K562 (cell line): ENCODE results near the gene ENG. TPM values are rescaled to one million over a fixed set of nuclear protein-coding genes. Genes with fewer than 3 reads are reported as not detected.

Source experiments
- ATAC-seq: fragments of 200-7000 bp; cut with Tn5 transposase; 3 replicates; pipeline ENCODE4 v1.9.1; 2020; ENCODE audit warnings: moderate library complexity
- BruUV-seq: library from RNA; stranded (reverse); fragments of 400-500 nt; replicated peaks from 2 replicates; lab custom pipeline; 2021; lab: Mats Ljungman, UMichigan
- CTCF ChIA-PET: fragments of 300-600 bp; formaldehyde crosslinking; extraction: SDS; loops from one replicate; lab custom pipeline; 2021; ENCODE audit warnings: low intra/inter-chr PET ratio; lab: Yijun Ruan, JAX
- POLR2A ChIA-PET: fragments of 300-600, 350-650 bp; sonication (Branson Sonifier 250); formaldehyde crosslinking; extraction: SDS; loops from one replicate; lab custom pipeline; 2021; ENCODE audit warnings: antibody characterized with exemption, inconsistent platforms; lab: Yijun Ruan, JAX
- DNase-seq, 4 experiments: peaks; one replicate each; pipeline versions ENCODE4 v3.0.0 to v3.0.0-alpha.2; 2011 to 2018; ENCODE audit warnings: low spot score in 3 of 4, mixed read lengths in 3 of 4; ENCODE audit errors: extremely low read depth in 1 of 4
- FAIRE-seq: peaks from 2 replicates; lab custom pipeline; 2011; peaks lifted over from hg19 to GRCh38; lab: Jason Lieb, UNC
- H2AFZ ChIP-seq: 2 replicates; pipeline ENCODE4 v1.6.0; 2011; ENCODE audit warnings: low read depth, low read length, control low read depth, inconsistent platforms
- H3K27ac ChIP-seq: fragments of 200-600 bp; 3 replicates; pipeline ENCODE4 v1.8.0; 2011; ENCODE audit warnings: low read depth, mild to moderate bottlenecking, control low read depth, inconsistent platforms, low read length, moderate library complexity, mixed read lengths; ENCODE audit errors: extremely low read depth
- H3K27me3 ChIP-seq, 2 experiments: fragments of 300-600 bp in 1 of 2; 2 replicates in 1 of 2; 3 replicates in 1 of 2; pipeline versions ENCODE4 v1.6.0 to v1.8.0; 2011; ENCODE audit warnings: inconsistent platforms in 2 of 2, low read length in 2 of 2, mild to moderate bottlenecking in 1 of 2, mixed read lengths in 1 of 2, moderate library complexity in 1 of 2; ENCODE audit not compliant: control insufficient read depth in 2 of 2, insufficient read depth in 2 of 2
- H3K36me3 ChIP-seq: fragments of 300-600 bp; 3 replicates; pipeline ENCODE4 v1.8.0; 2011; ENCODE audit warnings: mild to moderate bottlenecking, low read length, inconsistent platforms; ENCODE audit not compliant: control insufficient read depth, insufficient read depth
- H3K4me1 ChIP-seq, 2 experiments: fragments of 200-600 bp in 1 of 2; replicated peaks in 1 of 2; 2 replicates in 1 of 2; 3 replicates in 1 of 2; pipeline versions ENCODE4 v1.5.1 to v1.8.0; 2011; ENCODE audit warnings: inconsistent platforms in 2 of 2, low read length in 2 of 2, mild to moderate bottlenecking in 1 of 2, mixed read lengths in 1 of 2, moderate library complexity in 1 of 2; ENCODE audit not compliant: control insufficient read depth in 2 of 2, insufficient read depth in 2 of 2
- H3K4me2 ChIP-seq: 2 replicates; pipeline ENCODE4 v1.6.1; 2011; ENCODE audit warnings: low read length, control low read depth, inconsistent platforms, mixed read lengths; ENCODE audit not compliant: insufficient read depth
- H3K4me3 ChIP-seq: fragments of 200-600 bp; sonication (generic), shearing (Covaris generic); 2 replicates; pipeline ENCODE4 v1.5.1; 2016; ENCODE audit warnings: control low read depth, inconsistent platforms
- H3K79me2 ChIP-seq: fragments of 200-600 bp; 3 replicates; pipeline ENCODE4 v1.8.0; 2011; ENCODE audit warnings: low read length, inconsistent platforms; ENCODE audit not compliant: control insufficient read depth, insufficient read depth
- H3K9ac ChIP-seq, 2 experiments: 2 replicates each; pipeline versions ENCODE4 v1.6.0 to v1.6.1; 2011; ENCODE audit warnings: low read depth in 2 of 2, low read length in 2 of 2, control low read depth in 1 of 2, inconsistent platforms in 1 of 2, mild to moderate bottlenecking in 1 of 2, mixed read lengths in 1 of 2; ENCODE audit not compliant: insufficient read depth in 1 of 2
- H3K9me1 ChIP-seq: one replicate; pipeline ENCODE4 v1.6.0; 2011; ENCODE audit warnings: inconsistent platforms, mild to moderate bottlenecking, low read length, moderate library complexity; ENCODE audit not compliant: control insufficient read depth, insufficient read depth
- H3K9me3 ChIP-seq: replicated peaks from 2 replicates; pipeline ENCODE4 v1.5.1; 2011; ENCODE audit warnings: low read depth, low read length, inconsistent platforms; ENCODE audit not compliant: control insufficient read depth, insufficient read depth
- H4K20me1 ChIP-seq: replicated peaks from 2 replicates; pipeline ENCODE4 v1.6.1; 2011; ENCODE audit warnings: low read length, inconsistent platforms, mixed read lengths; ENCODE audit not compliant: control insufficient read depth, insufficient read depth
- AFF4 ChIP-seq: sonication (generic); formaldehyde crosslinking; IDR thresholded peaks from 2 replicates; pipeline ENCODE4 v1.8.0; 2023; ENCODE audit warnings: mild to moderate bottlenecking, missing genetic modification reagents
- ASH1L ChIP-seq: fragments of 450-650 bp; IDR thresholded peaks from 2 replicates; pipeline ENCODE4 v1.6.1; 2018; ENCODE audit warnings: borderline replicate concordance, mild to moderate bottlenecking, low read depth; ENCODE audit not compliant: partially characterized antibody
- ERF ChIP-seq: fragments of 450-650 bp; formaldehyde crosslinking; IDR thresholded peaks from 2 replicates; pipeline ENCODE4 v1.4.0; 2020; ENCODE audit warnings: mild to moderate bottlenecking, mixed read lengths
- HDAC3 ChIP-seq: fragments of 450-650 bp; IDR thresholded peaks from 2 replicates; pipeline ENCODE4 v1.6.1; 2018; ENCODE audit warnings: borderline replicate concordance, mild to moderate bottlenecking, moderate library complexity; ENCODE audit not compliant: partially characterized antibody
- MNT ChIP-seq, 2 experiments: fragments of 450-650 bp; conservative IDR thresholded peaks; 2 replicates each; pipeline ENCODE4 v1.6.1; 2017; ENCODE audit warnings: mild to moderate bottlenecking in 2 of 2, moderate library complexity in 2 of 2
- NCOA4 ChIP-seq: fragments of 450-650 bp; IDR thresholded peaks from 2 replicates; pipeline ENCODE4 v1.6.1; 2018; ENCODE audit warnings: mild to moderate bottlenecking; ENCODE audit not compliant: partially characterized antibody
- NFE2 ChIP-seq: IDR thresholded peaks from 2 replicates; pipeline ENCODE4 v1.6.1; 2014; ENCODE audit warnings: antibody characterized with exemption, low read depth
- NR2F6 ChIP-seq: fragments of 450-650 bp; formaldehyde crosslinking; IDR thresholded peaks from 2 replicates; pipeline ENCODE4 v1.4.0; 2020; ENCODE audit warnings: mild to moderate bottlenecking
- ZBTB11 ChIP-seq, 3 experiments: fragments of 200-800 bp in 1 of 3; fragments of 250-450 bp in 1 of 3; fragments of 450-650 bp in 1 of 3; sonication (Bioruptor Pico) in 1 of 3; sonication (Bioruptor generic) in 1 of 3; formaldehyde crosslinking in 1 of 3; IDR thresholded peaks; 2 replicates each; pipeline versions ENCODE4 v1.6.1 to v1.8.0; 2016 to 2022; ENCODE audit warnings: mild to moderate bottlenecking in 2 of 3, missing genetic modification characterization in 2 of 3, missing compliant biosample characterization in 1 of 3, moderate library complexity in 1 of 3
- ZFPM2 ChIP-seq: fragments of 250-450 bp; sonication (Bioruptor Pico); IDR thresholded peaks from 2 replicates; pipeline ENCODE4 v1.5.1; 2022; ENCODE audit warnings: mild to moderate bottlenecking
- ZNF121 ChIP-seq: sonication (generic); formaldehyde crosslinking; conservative IDR thresholded peaks from 2 replicates; pipeline ENCODE4 v1.8.0; 2022; ENCODE audit warnings: missing genetic modification reagents
- ZNF140 ChIP-seq: fragments of 250-450 bp; sonication (Bioruptor Pico); IDR thresholded peaks from 2 replicates; pipeline ENCODE4 v1.8.0; 2021; ENCODE audit warnings: moderate library complexity, mild to moderate bottlenecking, inconsistent platforms
- ZNF57 ChIP-seq: fragments of 450-650 bp; formaldehyde crosslinking; IDR thresholded peaks from 2 replicates; pipeline ENCODE4 v1.4.0; 2020; ENCODE audit warnings: mild to moderate bottlenecking, moderate library complexity
- WGBS: fragments of 100-300 bp; shearing (Covaris generic); methylation state at CpG from one replicate; pipeline ENCODE4 v1.1.6; 2016; ENCODE audit warnings: low coverage, mixed read lengths; ENCODE audit not compliant: insufficient coverage; ENCODE audit errors: missing lambda C conversion rate; 5-methylcytosine and 5-hydroxymethylcytosine counted together
- in situ Hi-C: fragments of 300-500 bp; cut with MboI; formaldehyde crosslinking; loops from 4 replicates; pipeline ENCODE4 v1.15.0; 2018; ENCODE audit warnings: inconsistent platforms, mixed read lengths
- intact Hi-C: fragments of 100-400 bp; cut with micrococcal nuclease; formaldehyde crosslinking; loops from 2 replicates; pipeline ENCODE4 v1.14.2; 2022
- polyA plus RNA-seq, 8 experiments: library from polyadenylated mRNA; depleted of rRNA in 4 of 8; stranded (reverse) in 5 of 8; unstranded in 3 of 8; fragments of >200 nt; fragmentation: Nextera tagmentation in 2 of 8; fragmentation: Illumina TruSeq in 1 of 8; extraction: Ambion mirVana in 2 of 8; extraction: Trizol in 1 of 8; gene quantifications; 2 replicates each; pipeline versions ENCODE4 v1.2.1 to v1.2.3, GENCODE V29; 2011 to 2014; ENCODE audit warnings: inconsistent platforms in 1 of 8, missing spikeins in 1 of 8
- total RNA-seq, 7 experiments: library from RNA; depleted of rRNA in 6 of 7; stranded (reverse); fragments of >200 nt in 6 of 7; fragmentation: Illumina TruSeq in 2 of 7; extraction: Trizol in 2 of 7; gene quantifications; 2 replicates each; pipeline versions ENCODE4 v1.2.1 to v1.2.3, GENCODE V29; 2011 to 2021; ENCODE audit warnings: low replicate concordance in 1 of 7

ENG gene
- total and polyA plus RNA-seq, 9 of the 15 experiments (the other 6 are each of a cell fraction or from before 2014, with no cell fraction given) = 0.04 to 0.40 (median 0.14) TPM; not detected in 1

- TF ChIP-seq MNT (conservative IDR thresholded peaks at IDR 0.05) (no peak), ZBTB11 (CRISPR knock-in tag; IDR thresholded peaks at IDR 0.05) (no peak), HDAC3 (no peak)
Observed at GRCh38 chr9:127833555-127833954, 20.9 kb downstream of the ENG start (continued).

- CTCF ChIA-PET = no interaction called here
- ATAC-seq = no peak
- BruUV-seq = no TSS peak
- no peak for TF ChIP-seq NCOA4
- TF ChIP-seq ZFPM2 (CRISPR knock-in tag) = no peak
- no peak for TF ChIP-seq AFF4 (CRISPR knock-in tag)
- TF ChIP-seq NR2F6 (CRISPR knock-in tag) = no peak
- TF ChIP-seq ZNF57 (CRISPR knock-in tag) = no peak
- no peak for TF ChIP-seq ASH1L
- TF ChIP-seq NFE2 = no peak
- no peak for TF ChIP-seq ZNF121
- TF ChIP-seq ERF (CRISPR knock-in tag) = no peak
- TF ChIP-seq ZNF140 (CRISPR knock-in tag) = no peak
Observed at GRCh38 chr9:127832248-127832647, 22.2 kb downstream of the ENG start.

More at GRCh38 chr9:127832248-127832647, 22.2 kb downstream of the ENG start:
- Histone ChIP-seq H3K27ac (no peak overlapping the region), H3K4me1 (peaks cover 20 to 31% of the 10 kb centered on the region in 2 experiments), H3K4me3 (no peak overlapping the region), H3K9me1 (no peaks in the 10 kb centered on the region), H2AFZ (no peak overlapping the region), H3K79me2 (no peaks in the 10 kb centered on the region), H4K20me1 (no peaks in the 10 kb centered on the region), H3K9me3 (no peaks in the 10 kb centered on the region), H3K9ac (no peak overlapping the region), H3K27me3 (no peaks in the 10 kb centered on the region), H3K4me2 (no peak overlapping the region), H3K36me3 (no peaks in the 10 kb centered on the region)
- intact Hi-C loops = no loop called here
- 53% methylated on average over 7 of the region's 7 CpGs for WGBS
- in situ Hi-C loops = no loop called here
- DNase-seq = no peak
- POLR2A ChIA-PET = no interaction called here
- no peak for FAIRE-seq
